ENCODE measurements around the gene UGT3A2.
A peak's percentile ranks its signal among the peaks of the same experiment; 100 is the strongest.

- peak; percentile 36 for TF ChIP-seq CTCF (IDR thresholded peaks at IDR 0.05; ENCODE audit: low read depth, low read length, missing input control)
- no peak for TF ChIP-seq YY1 (IDR thresholded peaks at IDR 0.05)
- no peak for TF ChIP-seq ZBTB33 (IDR thresholded peaks at IDR 0.05)
- TF ChIP-seq MAX (IDR thresholded peaks at IDR 0.05), result no peak
- TF ChIP-seq REST (IDR thresholded peaks at IDR 0.05), result no peak
- TF ChIP-seq JUND (IDR thresholded peaks at IDR 0.05), result no peak
- TF ChIP-seq ATF3 (IDR thresholded peaks at IDR 0.05), result no peak
- TF ChIP-seq TAF1 (conservative IDR thresholded peaks at IDR 0.05), result no peak
- TF ChIP-seq HNF4A (conservative IDR thresholded peaks at IDR 0.05), result no peak
- peak; percentile 37 to 50 for TF ChIP-seq RXRA (IDR thresholded peaks at IDR 0.05)
- TF ChIP-seq RAD21 (IDR thresholded peaks at IDR 0.05), result peak; percentile 42 to 68
- TF ChIP-seq NR2F2 (IDR thresholded peaks at IDR 0.05), result no peak
- TF ChIP-seq EGR1 (IDR thresholded peaks at IDR 0.05; ENCODE audit: low read depth in 2 of 2), result no peak
Measured at GRCh38 chr5:36089989-36090388, 23.3 kb upstream of the UGT3A2 start.
